ENCODE measurements around the gene GAS2L2. TPM values are rescaled to one million over a fixed set of nuclear protein-coding genes. Genes with fewer than 3 reads are reported as not detected.

The GAS2L2 gene
- polyA plus RNA-seq, 1 donor from 2014 or later = 0.38 TPM

- Histone ChIP-seq H3F3A (ENCODE audit: insufficient read depth, low read length, poor library complexity, severe bottlenecking) (no peaks in the 10 kb centered on the region), H3K4me2 (ENCODE audit: low read length) (no peak overlapping the region), H3K27ac (ENCODE audit: low read length) (no peak overlapping the region), H3K9ac (ENCODE audit: low read length) (no peak overlapping the region), H4K20me1 (ENCODE audit: insufficient read depth) (no peaks in the 10 kb centered on the region), H3K4me3 (ENCODE audit: low read length) (no peak overlapping the region), H2AFZ (ENCODE audit: low read depth, low read length) (no peak overlapping the region), H3K79me2 (replicated peaks; ENCODE audit: insufficient read depth, low read length) (no peaks in the 10 kb centered on the region), H3K9me3 (ENCODE audit: low read length) (no peaks in the 10 kb centered on the region), H3K36me3 (ENCODE audit: insufficient read depth, low read length) (no peaks in the 10 kb centered on the region), H3K9me2 (ENCODE audit: insufficient read depth, low read length) (no peaks in the 10 kb centered on the region), H3K27me3 (ENCODE audit: insufficient read depth, low read depth, low read length) (no peaks in the 10 kb centered on the region)
- no peak for TF ChIP-seq CTCF (IDR thresholded peaks at IDR 0.05; ENCODE audit: poor library complexity, severe bottlenecking)
- no peak for TF ChIP-seq SMC3 (conservative IDR thresholded peaks at IDR 0.05; ENCODE audit: poor library complexity)
- TF ChIP-seq EZH2 (IDR thresholded peaks at IDR 0.05; ENCODE audit: borderline replicate concordance, insufficient read depth, low read length, poor library complexity, severe bottlenecking) = no peak
- no peak for TF ChIP-seq MXI1 (conservative IDR thresholded peaks at IDR 0.05; ENCODE audit: poor library complexity, severe bottlenecking)
- TF ChIP-seq REST (IDR thresholded peaks at IDR 0.05; ENCODE audit: borderline replicate concordance) = no peak
- no peak for TF ChIP-seq EP300 (conservative IDR thresholded peaks at IDR 0.05; ENCODE audit: poor library complexity, severe bottlenecking)
- TF ChIP-seq POLR2AphosphoS5 (IDR thresholded peaks at IDR 0.05) = no peak
- TF ChIP-seq TAF1 (IDR thresholded peaks at IDR 0.05; ENCODE audit: low read depth) = no peak
- TF ChIP-seq RAD21 (conservative IDR thresholded peaks at IDR 0.05) = no peak
These were observed 44.1 kb downstream of the GAS2L2 start for GRCh38 chr17:35708951-35709350.

GRCh38 chr17:35708149-35708548 is 44.9 kb downstream of the GAS2L2 start:
- Histone ChIP-seq H3K9me3 (ENCODE audit: low read length) (no peaks in the 10 kb centered on the region), H3K79me2 (replicated peaks; ENCODE audit: insufficient read depth, low read length) (no peaks in the 10 kb centered on the region), H3F3A (ENCODE audit: insufficient read depth, low read length, poor library complexity, severe bottlenecking) (no peaks in the 10 kb centered on the region), H3K27ac (ENCODE audit: low read length) (no peak overlapping the region), H3K4me3 (ENCODE audit: low read length) (no peak overlapping the region), H2AFZ (ENCODE audit: low read depth, low read length) (no peak overlapping the region), H3K4me2 (ENCODE audit: low read length) (no peak overlapping the region), H3K9me2 (ENCODE audit: insufficient read depth, low read length) (no peaks in the 10 kb centered on the region), H3K9ac (ENCODE audit: low read length) (no peak overlapping the region), H4K20me1 (ENCODE audit: insufficient read depth) (no peaks in the 10 kb centered on the region), H3K27me3 (ENCODE audit: insufficient read depth, low read depth, low read length) (no peaks in the 10 kb centered on the region), H3K36me3 (ENCODE audit: insufficient read depth, low read length) (no peaks in the 10 kb centered on the region)
- TF ChIP-seq REST (IDR thresholded peaks at IDR 0.05; ENCODE audit: borderline replicate concordance) (no peak), TAF1 (IDR thresholded peaks at IDR 0.05; ENCODE audit: low read depth) (no peak), RAD21 (conservative IDR thresholded peaks at IDR 0.05) (no peak), SMC3 (conservative IDR thresholded peaks at IDR 0.05; ENCODE audit: poor library complexity) (no peak), CTCF (IDR thresholded peaks at IDR 0.05; ENCODE audit: poor library complexity, severe bottlenecking) (no peak), POLR2AphosphoS5 (IDR thresholded peaks at IDR 0.05) (no peak), MXI1 (conservative IDR thresholded peaks at IDR 0.05; ENCODE audit: poor library complexity, severe bottlenecking) (no peak), EP300 (conservative IDR thresholded peaks at IDR 0.05; ENCODE audit: poor library complexity, severe bottlenecking) (no peak), EZH2 (IDR thresholded peaks at IDR 0.05; ENCODE audit: borderline replicate concordance, insufficient read depth, low read length, poor library complexity, severe bottlenecking) (no peak)

Data from neural cell (in vitro differentiated cells).